K562 treated with DMSO at 1 percent for 24 hours (cell line): ENCODE data around the gene ASB9. TPM values are rescaled to one million over a fixed set of nuclear protein-coding genes. Genes with fewer than 3 reads are reported as not detected.

ENCODE experiments used
- total RNA-seq: library from RNA; unstranded; fragments of 300-600 nt; gene quantifications from 2 replicates; pipeline ENCODE4 v1.2.3, GENCODE V29; 2022; ENCODE audit warnings: low read depth; ENCODE audit not compliant: insufficient read depth

ASB9 gene
- 0.22 TPM in 1 of 2 replicates, not detected in the other for total RNA-seq

DNA sequence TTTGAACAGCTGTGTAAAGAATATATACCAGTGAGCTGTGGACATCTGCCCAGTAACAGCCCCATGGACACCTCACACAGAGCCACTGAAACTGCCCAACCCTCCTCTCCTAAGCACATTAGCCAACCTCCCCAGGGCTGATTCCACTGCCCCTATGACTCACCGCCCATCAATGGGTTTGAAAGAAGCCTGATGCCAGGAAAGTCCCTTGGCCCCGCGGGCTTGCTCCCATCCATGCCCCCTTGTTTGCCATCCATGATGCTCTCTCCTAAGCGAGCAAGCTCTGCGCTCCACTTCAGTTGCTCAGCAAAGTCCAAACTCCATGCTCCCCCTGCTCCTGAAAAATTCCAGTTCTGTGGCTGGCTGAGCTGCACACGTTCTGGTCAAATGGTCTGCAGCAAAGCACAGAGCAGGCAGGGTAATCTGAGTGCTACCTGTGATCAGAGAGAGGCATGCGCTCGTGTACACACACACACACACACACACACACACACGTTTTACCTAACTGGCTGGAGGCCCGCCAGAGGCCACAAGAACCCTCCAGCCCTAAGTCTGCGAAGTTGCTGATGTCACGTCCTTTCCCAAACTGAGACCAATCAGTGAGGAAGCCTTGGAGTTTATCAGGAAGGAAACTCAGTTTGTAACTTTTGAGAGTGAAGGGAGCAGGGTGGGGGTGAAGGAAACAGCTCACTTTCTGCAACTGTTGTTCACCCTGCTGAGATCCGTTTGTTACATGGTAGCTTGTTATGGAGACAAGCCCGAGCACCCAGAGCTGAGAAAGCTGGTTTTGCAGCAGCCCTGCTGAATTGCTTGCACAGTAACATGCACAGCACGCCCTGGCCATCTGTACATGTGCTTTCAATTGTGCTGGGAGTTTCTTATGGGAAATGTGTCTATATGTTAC lies at the start of gene ASB9:
Gene ASB9 (minus strand): TSS at position 466 of the 904 bp plus-strand sequence. CDS start 209 bp downstream, at position 257.

GRCh38 chrX:15315509-15315908 lies 45.6 kb upstream of the ASB9 start, which contains the start of gene ASB11:
Gene ASB11, minus strand, starts transcription at chrX:15315640. Its CDS starts 35 bp downstream, at chrX:15315605.

Other genes starting within 250 kb of the ASB9 start
- not detected in 2 replicates for gene ASB11, start 45.6 kb upstream of the ASB9 start, total RNA-seq
- 4.8 and 6.3 TPM in 2 replicates for gene PIGA, start 65.4 kb upstream of the ASB9 start, total RNA-seq
- 0.42 TPM in 1 of 2 replicates, not detected in the other for gene VEGFD, start 114.3 kb upstream of the ASB9 start, total RNA-seq
- 14.5 and 17.4 TPM in 2 replicates for gene PIR, start 223.2 kb upstream of the ASB9 start, total RNA-seq
- 0.27 TPM in 1 of 2 replicates, not detected in the other for gene BMX, start 230.7 kb upstream of the ASB9 start, total RNA-seq